SW 1271 (cell line): ENCODE results near the gene SPATA31A5.
"Not testable (repeated sequence)": the region's sequence is repeated elsewhere in the genome, so short reads cannot be mapped to it uniquely, and the experiment has no call there.

Source experiments
- DNase-seq, 2 experiments: peaks; one replicate each; lab custom pipeline; 2025; lab: John Stamatoyannopoulos, UW

SPATA31A5 gene

DNA sequence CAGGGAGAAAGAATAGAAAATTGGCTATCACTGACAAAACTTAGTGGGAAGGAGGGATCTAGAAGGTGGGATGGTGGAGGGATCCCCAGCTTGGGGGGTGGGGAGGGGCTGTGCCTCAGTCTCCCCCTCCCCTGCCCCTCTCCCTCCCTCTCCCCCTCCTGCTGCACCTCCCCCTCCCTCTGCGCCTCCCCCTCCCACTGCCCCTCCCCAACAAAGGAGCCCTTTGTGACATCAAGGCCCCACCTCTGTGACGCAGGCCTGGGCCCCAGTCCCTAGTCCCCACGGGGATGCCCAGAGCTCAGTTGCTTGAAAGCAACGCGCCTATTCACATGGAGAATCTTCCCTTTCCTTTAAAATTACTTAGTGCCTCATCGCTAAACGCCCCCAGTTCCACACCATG lies at the start of gene SPATA31A5:
Gene SPATA31A5 (plus strand): TSS at position 301 of the 400 bp plus-strand sequence. CDS start 29 bp downstream, at position 330.
- not testable (repeated sequence) for DNase-seq

GRCh38 chr9:60962990-60963350 lies 48.8 kb downstream of the SPATA31A5 start:
- not testable (repeated sequence) for DNase-seq

DNA sequence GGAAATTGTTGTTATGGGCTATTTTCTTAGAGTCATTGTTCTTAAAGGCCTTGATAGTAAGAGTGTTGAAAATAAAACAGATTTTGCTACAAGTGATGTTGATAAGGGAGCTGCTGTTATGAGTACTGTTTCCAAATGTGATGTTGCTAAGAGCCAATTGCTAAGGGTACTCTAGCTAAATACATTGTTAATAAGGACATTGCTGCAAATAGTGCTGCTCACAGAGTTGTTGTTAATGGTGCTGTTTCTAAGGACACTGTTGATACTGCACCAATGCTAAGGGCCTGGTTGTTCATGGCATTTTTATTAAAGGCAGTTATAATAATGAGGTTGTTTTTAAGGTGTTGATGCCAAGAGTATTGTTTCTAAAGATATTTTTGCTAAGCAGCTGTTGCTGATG lies 52.2 kb downstream of the SPATA31A5 start:
- DNase-seq = not testable (repeated sequence)
